Transverse colon (tissue), 4 donors: Measurements from ENCODE around the gene GNAQ.

ENCODE experiments used
- CTCF ChIP-seq, 5 experiments: fragments of 200-600 bp in 3 of 5; fragments of 450-650 bp in 2 of 5; sonication (generic) in 3 of 5; IDR thresholded peaks; 1 replicate in 2 of 5; 2 replicates in 3 of 5; pipeline ENCODE4 v1.5.1; 2016 to 2017; ENCODE audit warnings: antibody characterized with exemption in 5 of 5, inconsistent platforms in 3 of 5, mild to moderate bottlenecking in 2 of 5, moderate library complexity in 1 of 5
- EP300 ChIP-seq: sonication (generic); formaldehyde crosslinking; IDR thresholded peaks from one replicate; pipeline ENCODE4 v1.6.1; 2017; ENCODE audit warnings: antibody characterized with exemption, low read depth
- POLR2AphosphoS5 ChIP-seq, 3 donors: sonication (generic); formaldehyde crosslinking; IDR thresholded peaks; one replicate each; pipeline ENCODE4 v1.6.1; 2016; ENCODE audit warnings: antibody characterized with exemption in 3 of 3

- no peak for TF ChIP-seq EP300
- no peak for TF ChIP-seq POLR2AphosphoS5 (IDR thresholded peaks at IDR 0.05)
- TF ChIP-seq CTCF (IDR thresholded peaks at IDR 0.05), result no peak
Measured at GRCh38 chr9:77997611-77998284, 33.9 kb downstream of the GNAQ start.
